ENCODE measurements around the gene TAS1R2. TPM values are rescaled to one million over a fixed set of nuclear protein-coding genes. Genes with fewer than 3 reads are reported as not detected.
A peak's percentile ranks its signal among the peaks of the same experiment; 100 is the strongest.

The TAS1R2 gene
- polyA plus RNA-seq, 2 of the 4 experiments (the other 2 are of a cell fraction), result not detected

DNA sequence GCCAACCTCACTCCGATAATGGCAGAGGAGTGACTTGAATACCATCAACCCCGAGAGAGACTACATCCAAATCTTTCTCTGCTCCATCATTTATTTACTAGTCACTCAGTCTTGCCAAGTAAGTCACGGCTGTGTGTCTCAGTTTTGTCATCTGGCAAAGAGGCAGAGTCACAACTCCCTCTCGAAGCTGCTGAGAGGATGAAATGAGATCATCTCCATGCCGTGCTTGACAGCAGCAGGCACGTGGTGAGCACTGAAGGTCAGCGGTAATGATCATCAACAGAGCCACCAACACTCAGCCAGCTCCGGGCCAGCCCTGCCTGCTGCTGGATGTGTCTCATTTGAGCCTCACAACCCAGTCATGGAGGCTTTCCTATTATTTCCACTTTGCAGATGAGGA lies 23.0 kb upstream of the TAS1R2 start:
- H3K27ac ChIP-seq, result no peak overlapping the region

DNA sequence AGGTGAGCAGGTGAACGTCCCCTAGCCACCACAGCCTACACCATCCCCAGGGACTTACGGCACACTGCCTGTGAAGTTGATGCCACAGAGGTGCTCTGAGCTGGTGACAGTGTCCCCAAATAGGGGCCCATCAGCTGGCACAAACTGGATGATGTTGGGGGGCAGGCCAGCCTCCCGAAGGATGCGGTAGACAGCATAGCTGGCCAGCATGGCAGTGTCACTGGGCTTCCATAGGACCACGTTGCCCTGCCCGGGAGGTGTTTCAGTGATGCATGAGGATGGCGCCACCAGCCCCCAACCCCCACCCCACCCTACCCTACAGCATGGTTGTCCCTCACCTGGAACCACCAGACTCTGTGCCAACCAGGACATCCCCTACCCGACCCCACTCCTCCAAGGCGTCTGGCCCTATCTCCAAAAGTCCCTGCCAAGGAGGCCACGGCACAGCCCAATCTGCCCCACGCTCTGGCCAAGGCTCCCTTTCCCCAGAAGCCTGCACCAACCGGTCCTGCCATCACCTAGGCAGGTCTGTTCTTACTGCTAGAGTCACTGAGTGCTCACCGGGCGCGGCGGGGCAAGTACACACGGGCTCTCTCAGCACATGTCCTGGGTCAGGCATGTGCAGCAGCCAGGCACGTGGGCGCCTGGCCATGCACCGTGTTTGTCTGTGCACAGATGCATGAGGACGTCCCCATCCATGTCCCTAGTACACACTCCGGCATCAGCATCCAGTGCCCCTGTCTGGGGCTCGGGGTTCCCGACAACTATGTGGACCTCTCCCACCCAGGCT lies 22.4 kb upstream of the TAS1R2 start:
- TF ChIP-seq JUNB (IDR thresholded peaks at IDR 0.05) (no peak), MYC (IDR thresholded peaks at IDR 0.05; ENCODE audit: borderline replicate concordance, low read length) (no peak), GATA3 (IDR thresholded peaks at IDR 0.05; ENCODE audit: borderline replicate concordance) (no peak), NPAS2 (CRISPR knock-in tag; IDR thresholded peaks at IDR 0.05; ENCODE audit: borderline replicate concordance) (no peak), FOXS1 (CRISPR knock-in tag; IDR thresholded peaks at IDR 0.05) (no peak), EP300 (IDR thresholded peaks at IDR 0.05) (no peak)
- FAIRE-seq (no peak), DNase-seq (ENCODE audit: low read depth in 1 of 2, low spot score in 1 of 2) (no peak), ATAC-seq (no peak)
- ChIA-PET CTCF (interaction anchor here (0.6 to 9.8 kb wide), 4 partner anchors 11 to 284 kb away, joined by 3 to 83 read pairs (median 8); no protein-coding TSS in a partner anchor), POLR2A (no interaction called here)
- Histone ChIP-seq H3K4me1 (peaks cover 9% of the 10 kb centered on the region; the same call in 2 of the 3 replicates), H3K4me3 (no peak overlapping the region), H3K27ac (no peak overlapping the region), H3K4me2 (no peak overlapping the region), H3K9me3 (no peaks in the 10 kb centered on the region)
- WGBS (ENCODE audit: missing lambda C conversion rate), result 88% methylated on average over 11 of the region's 24 CpGs

More for the DNA sequence above, 23.0 kb upstream of the TAS1R2 start:
- TF ChIP-seq EP300 (IDR thresholded peaks at IDR 0.05), result no peak
- no peak for TF ChIP-seq HOXB13 (CRISPR knock-in tag; IDR thresholded peaks at IDR 0.05; ENCODE audit: low read depth)
- TF ChIP-seq BCL3 (IDR thresholded peaks at IDR 0.05), result no peak
- TF ChIP-seq NR3C1 (IDR thresholded peaks at IDR 0.05), result no peak
- no peak for TF ChIP-seq MYC (IDR thresholded peaks at IDR 0.05; ENCODE audit: borderline replicate concordance, low read length)
- no peak for TF ChIP-seq FOSL2 (IDR thresholded peaks at IDR 0.05)
- TF ChIP-seq FOSL2 (CRISPR knock-in tag; IDR thresholded peaks at IDR 0.05), result no peak
- TF ChIP-seq POLR2AphosphoS2 (conservative IDR thresholded peaks at IDR 0.05; ENCODE audit: low read length), result no peak
- TF ChIP-seq TFCP2L1 (CRISPR knock-in tag; IDR thresholded peaks at IDR 0.05), result no peak
- no peak for TF ChIP-seq NPAS2 (CRISPR knock-in tag; IDR thresholded peaks at IDR 0.05; ENCODE audit: borderline replicate concordance)
- no peak for TF ChIP-seq JUN (IDR thresholded peaks at IDR 0.05)
- TF ChIP-seq HDAC2 (IDR thresholded peaks at IDR 0.05), result no peak
- Histone ChIP-seq H3K4me2 (no peak overlapping the region), H3K4me3 (no peak overlapping the region), H3K4me1 (peaks cover 9% of the 10 kb centered on the region; the same call in 2 of the 3 replicates), H3K9me3 (no peaks in the 10 kb centered on the region)
- FAIRE-seq, result no peak
- no peak for DNase-seq (ENCODE audit: low read depth in 1 of 2, low spot score in 1 of 2)
- no peak for ATAC-seq
- ChIA-PET POLR2A (no interaction called here), CTCF (interaction anchor here (0.6 to 9.8 kb wide), 8 partner anchors 11 to 285 kb away, joined by 3 to 83 read pairs (median 8); no protein-coding TSS in a partner anchor)
- 75% methylated on average over 7 of the region's 8 CpGs for WGBS (ENCODE audit: missing lambda C conversion rate)

DNA sequence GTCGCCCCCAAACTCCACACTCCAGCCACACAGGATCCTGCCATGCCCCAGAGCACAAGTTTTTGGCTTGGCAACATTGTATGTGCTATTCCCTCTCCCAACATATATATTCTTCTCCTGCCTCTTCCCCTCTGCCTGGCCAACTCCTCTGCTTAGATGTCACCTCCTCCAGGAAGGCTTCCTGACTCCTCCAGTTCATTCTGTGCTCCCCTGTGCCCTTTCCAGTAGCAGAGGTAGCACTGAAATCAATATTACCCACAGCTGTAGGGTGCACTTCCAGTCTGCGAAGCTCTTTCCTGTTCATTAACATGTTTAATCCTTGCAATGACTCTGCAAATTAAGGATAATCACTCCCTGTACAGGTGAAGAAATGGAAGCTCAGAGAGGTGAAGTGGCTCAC lies 21.7 kb upstream of the TAS1R2 start:
- CTCF ChIA-PET, result interaction anchor here (2.2 to 9.8 kb wide), 2 partner anchors 216 to 284 kb away, joined by 12 to 83 read pairs; no protein-coding TSS in a partner anchor
- DNase-seq (ENCODE audit: low read depth in 1 of 2, low spot score in 1 of 2) (no peak), FAIRE-seq (no peak), ATAC-seq (no peak)
- 95% methylated on average over 2 of the region's 2 CpGs for WGBS (ENCODE audit: missing lambda C conversion rate)
- no peak overlapping the region for H3K4me2 ChIP-seq
- POLR2A ChIA-PET, result no interaction called here
- TF ChIP-seq FOXS1 (CRISPR knock-in tag; IDR thresholded peaks at IDR 0.05) (no peak), ZFP36 (IDR thresholded peaks at IDR 0.05; ENCODE audit: borderline replicate concordance, partially characterized antibody) (peak; percentile 34)
- H3K4me3 ChIP-seq, result no peak overlapping the region
- no peak overlapping the region for H3K27ac ChIP-seq
- no peaks in the 10 kb centered on the region for H3K9me3 ChIP-seq
- H3K4me1 ChIP-seq, result peaks cover 4% of the 10 kb centered on the region; the same call in 2 of the 3 replicates

GRCh38 chr1:18880585-18880984 lies 21.1 kb upstream of the TAS1R2 start:
- H3K4me3 ChIP-seq, result no peak overlapping the region
- FAIRE-seq (no peak), ATAC-seq (no peak), DNase-seq (ENCODE audit: low read depth in 1 of 2, low spot score in 1 of 2) (no peak)
- no peaks in the 10 kb centered on the region for H3K9me3 ChIP-seq
- no CpG with 5 or more reads among the region's 1 CpG for WGBS (ENCODE audit: missing lambda C conversion rate)
- ChIA-PET CTCF (interaction anchor here (2.2 to 9.8 kb wide), 3 partner anchors 216 to 283 kb away, joined by 12 to 83 read pairs (median 73); no protein-coding TSS in a partner anchor), POLR2A (no interaction called here)
- H3K4me1 ChIP-seq, result no peaks in the 10 kb centered on the region
- no peak overlapping the region for H3K4me2 ChIP-seq
- no peak for TF ChIP-seq EHMT2 (IDR thresholded peaks at IDR 0.05; ENCODE audit: low read depth)
- TF ChIP-seq ZSCAN20 (CRISPR knock-in tag; IDR thresholded peaks at IDR 0.05), result no peak
- no peak for TF ChIP-seq ZC3H11A (IDR thresholded peaks at IDR 0.05)
- no peak for TF ChIP-seq NPAS2 (CRISPR knock-in tag; IDR thresholded peaks at IDR 0.05; ENCODE audit: borderline replicate concordance)
- TF ChIP-seq EHF (CRISPR knock-in tag; IDR thresholded peaks at IDR 0.05), result no peak
- TF ChIP-seq HEYL (CRISPR knock-in tag; IDR thresholded peaks at IDR 0.05), result no peak
- TF ChIP-seq FOSB (CRISPR knock-in tag; IDR thresholded peaks at IDR 0.05), result no peak
- TF ChIP-seq RARB (CRISPR knock-in tag; IDR thresholded peaks at IDR 0.05), result no peak
- TF ChIP-seq BHLHE40 (IDR thresholded peaks at IDR 0.05; ENCODE audit: low read depth, low read length), result no peak
- no peak overlapping the region for H3K27ac ChIP-seq

Data from A549 (cell line).